ENCODE results near the gene PPFIBP2.
"Not testable (repeated sequence)": the region's sequence is repeated elsewhere in the genome, so short reads cannot be mapped to it uniquely, and the experiment has no call there.

The PPFIBP2 gene

GRCh38 chr11:7499081-7499480, 14.7 kb upstream of the PPFIBP2 start:
- no peak for DNase-seq (ENCODE audit: low read depth, low spot score)

GRCh38 chr11:7500251-7500650, 13.5 kb upstream of the PPFIBP2 start:
- no peak for DNase-seq (ENCODE audit: low read depth, low spot score)

GRCh38 chr11:7501251-7501650, 12.5 kb upstream of the PPFIBP2 start:
- no peak for DNase-seq (ENCODE audit: low read depth, low spot score)

GRCh38 chr11:7501894-7502293, 11.9 kb upstream of the PPFIBP2 start:
- no peak for DNase-seq (ENCODE audit: low read depth, low spot score)

- no peak for DNase-seq (ENCODE audit: low read depth, low spot score)
Measured at GRCh38 chr11:7506243-7506642, 7.6 kb upstream of the PPFIBP2 start.

GRCh38 chr11:7508087-7508486, 5.7 kb upstream of the PPFIBP2 start:
- no peak for DNase-seq (ENCODE audit: low read depth, low spot score)

GRCh38 chr11:7509966-7510365, 3.8 kb upstream of the PPFIBP2 start:
- no peak for DNase-seq (ENCODE audit: low read depth, low spot score)

- DNase-seq (ENCODE audit: low read depth, low spot score): no peak
Measured at GRCh38 chr11:7511401-7511800, 2.4 kb upstream of the PPFIBP2 start.

- DNase-seq (ENCODE audit: low read depth, low spot score): peak; percentile 25
Measured at GRCh38 chr11:7512525-7513233, 1.1 kb upstream of the PPFIBP2 start.

- DNase-seq (ENCODE audit: low read depth, low spot score): peak; percentile 26
Measured at GRCh38 chr11:7514099-7514591, 346 bp downstream of the PPFIBP2 start.

GRCh38 chr11:7515447-7515886, 1.7 kb downstream of the PPFIBP2 start:
- no peak for DNase-seq (ENCODE audit: low read depth, low spot score)

- DNase-seq (ENCODE audit: low read depth, low spot score): no peak
Measured at GRCh38 chr11:7516475-7516874, 2.7 kb downstream of the PPFIBP2 start.

- not testable (repeated sequence) for DNase-seq (ENCODE audit: low read depth, low spot score)
Measured at GRCh38 chr11:7517743-7518142, 3.9 kb downstream of the PPFIBP2 start.

- no peak for DNase-seq (ENCODE audit: low read depth, low spot score)
Measured at GRCh38 chr11:7518811-7519562, 5.2 kb downstream of the PPFIBP2 start.

- no peak for DNase-seq (ENCODE audit: low read depth, low spot score)
Measured at GRCh38 chr11:7520011-7520942, 6.5 kb downstream of the PPFIBP2 start.

GRCh38 chr11:7520981-7521487, 7.2 kb downstream of the PPFIBP2 start:
- no peak for DNase-seq (ENCODE audit: low read depth, low spot score)

GRCh38 chr11:7522121-7522520, 8.3 kb downstream of the PPFIBP2 start:
- DNase-seq (ENCODE audit: low read depth, low spot score): no peak

GRCh38 chr11:7522546-7522945, 8.7 kb downstream of the PPFIBP2 start:
- no peak for DNase-seq (ENCODE audit: low read depth, low spot score)

- DNase-seq (ENCODE audit: low read depth, low spot score): no peak
Measured at GRCh38 chr11:7523416-7524210, 9.8 kb downstream of the PPFIBP2 start.

- no peak for DNase-seq (ENCODE audit: low read depth, low spot score)
Measured at GRCh38 chr11:7524462-7525235, 10.8 kb downstream of the PPFIBP2 start.

Data from astrocyte of the hippocampus (primary cell).